Activated CD8-positive, alpha-beta memory T cell treated with anti-CD3 and anti-CD28 coated beads, Interleukin-2, amount 50 U/mL, for 24 hours (primary cell): ENCODE results near the gene MICALL1.

Source experiments
- DNase-seq: peaks from one replicate; pipeline ENCODE4 v3.0.0-alpha.2; 2020; ENCODE audit errors: extremely low read depth

The MICALL1 gene

DNA sequence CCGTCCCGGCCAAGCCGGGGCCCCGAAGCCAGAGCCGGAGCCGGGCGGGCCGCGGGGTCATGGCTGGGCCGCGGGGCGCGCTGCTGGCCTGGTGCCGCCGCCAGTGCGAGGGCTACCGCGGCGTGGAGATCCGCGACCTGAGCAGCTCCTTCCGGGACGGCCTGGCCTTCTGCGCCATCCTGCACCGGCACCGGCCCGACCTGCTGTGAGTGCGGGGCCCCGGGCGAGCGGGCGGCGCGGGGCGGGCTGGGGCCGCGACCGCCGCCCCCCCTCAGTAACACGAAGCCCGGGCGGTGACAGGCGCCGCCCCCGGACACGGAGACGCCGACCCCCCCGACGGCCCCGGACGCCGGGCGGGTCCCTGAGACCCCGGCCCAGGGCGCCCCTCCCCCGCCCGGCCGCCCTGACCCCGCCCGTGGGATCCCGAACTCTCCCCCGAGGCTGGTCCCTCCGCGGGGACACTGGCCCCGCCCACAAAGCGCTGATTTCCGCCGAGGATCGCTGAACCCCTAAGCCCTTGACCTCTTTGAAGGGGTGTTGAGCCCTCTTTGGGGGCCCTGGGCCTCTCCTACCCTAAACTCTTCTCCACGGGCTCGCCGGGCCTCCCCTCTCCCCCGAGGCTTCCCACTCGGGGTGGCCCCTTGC lies 389 bp downstream of the MICALL1 start:
- no peak for DNase-seq

DNA sequence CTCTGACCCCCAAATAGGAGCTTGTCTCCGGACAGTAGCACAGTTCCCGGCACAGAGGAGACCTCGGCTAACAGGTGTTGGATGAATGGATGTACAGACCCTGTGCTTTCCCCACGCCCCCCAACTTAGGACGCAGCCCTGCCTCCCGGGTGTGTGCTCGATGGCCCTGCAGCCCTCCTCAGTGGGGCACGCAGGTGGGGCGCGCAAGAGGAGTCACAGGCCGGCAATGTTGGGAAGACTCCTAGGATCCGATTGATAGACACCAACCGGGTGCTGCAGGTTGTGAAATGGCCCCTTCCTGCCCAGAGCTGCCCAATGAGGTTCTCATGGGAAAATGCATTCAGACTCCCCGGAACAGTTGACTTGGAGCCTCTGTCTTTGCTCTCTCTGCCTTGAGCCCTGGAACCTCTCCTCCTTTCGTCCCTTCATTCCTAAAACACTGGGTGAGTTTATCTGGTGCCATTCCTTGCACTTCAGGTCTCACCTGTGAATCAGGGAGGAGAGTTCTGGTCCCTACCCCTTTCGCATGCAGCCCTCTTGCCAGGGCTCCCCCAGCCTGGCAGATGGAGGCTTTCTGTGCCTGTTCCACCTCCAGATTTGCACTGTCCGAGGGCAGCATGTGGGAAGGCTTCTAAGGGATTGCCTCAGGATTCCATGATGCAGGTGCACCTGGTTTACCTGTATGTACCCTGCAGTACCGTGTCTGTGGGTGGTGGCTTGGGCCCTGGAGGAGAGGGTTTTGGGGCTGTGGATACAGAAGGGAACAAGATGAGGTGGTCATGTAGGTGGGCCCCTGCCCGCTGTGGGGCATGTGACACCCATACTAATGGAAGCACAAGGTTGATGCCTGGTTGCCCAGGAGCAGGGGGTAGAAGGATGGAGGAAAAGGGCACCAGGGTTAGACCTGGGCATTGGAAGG lies 1.2 kb downstream of the MICALL1 start:
- DNase-seq = no peak

DNA sequence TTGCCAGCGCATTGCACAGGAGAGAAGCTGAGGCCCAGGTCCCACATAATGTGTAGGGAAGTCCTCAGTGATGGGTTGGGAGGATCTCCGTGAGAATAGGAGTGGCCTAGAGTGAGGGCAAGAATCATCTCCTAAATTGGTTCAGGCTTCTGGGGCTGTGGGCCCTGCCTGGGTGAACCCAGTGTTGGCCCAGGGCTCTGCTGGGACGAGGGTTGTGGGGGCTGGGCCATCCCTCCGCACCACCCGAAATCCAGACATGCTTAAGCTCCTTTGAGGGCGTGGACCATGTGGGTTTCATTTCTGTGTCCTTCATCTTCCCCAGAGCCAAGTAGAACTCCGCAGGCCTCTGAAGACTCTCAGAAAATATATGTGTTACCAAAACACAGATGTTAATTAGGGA lies 3.7 kb downstream of the MICALL1 start:
- no peak for DNase-seq

DNA sequence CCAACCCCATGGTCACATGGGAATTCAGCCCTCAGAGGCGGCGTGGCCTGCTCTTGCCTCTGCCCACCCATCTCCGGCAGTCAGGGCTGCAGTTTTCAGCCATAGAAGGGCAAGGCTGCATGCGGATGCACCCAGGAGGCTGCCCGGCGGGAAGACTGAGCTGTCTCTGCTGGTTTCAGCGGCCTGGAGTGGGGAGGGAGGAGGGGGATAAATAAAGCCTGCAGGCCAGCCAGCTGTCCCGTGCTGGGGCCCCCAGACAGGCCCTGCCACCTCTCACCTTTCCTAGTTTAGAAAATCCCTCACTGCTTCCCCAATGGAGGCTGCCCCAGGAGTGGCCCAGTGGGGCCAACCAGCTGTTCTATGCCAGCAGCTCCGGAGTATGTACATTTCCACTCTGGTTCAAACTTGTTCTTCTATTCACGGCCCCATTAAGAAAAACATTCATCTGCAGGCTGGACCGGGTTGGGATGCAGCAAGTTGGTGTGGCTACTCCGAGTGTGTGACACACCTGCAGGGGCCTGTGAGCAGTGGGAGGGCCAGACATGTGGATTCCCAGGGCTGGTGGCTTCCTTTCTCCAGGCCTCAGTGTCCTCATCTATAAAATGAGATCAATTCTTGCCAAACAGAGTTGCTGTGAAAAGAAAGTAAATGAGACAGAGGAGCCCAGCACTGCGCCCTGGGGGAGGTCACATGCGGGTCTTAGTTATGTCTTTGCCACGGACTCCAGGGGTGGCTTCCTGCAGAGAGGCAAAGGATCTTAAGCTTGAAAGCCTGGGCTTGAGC lies 5.0 kb downstream of the MICALL1 start:
- DNase-seq = no peak

DNA sequence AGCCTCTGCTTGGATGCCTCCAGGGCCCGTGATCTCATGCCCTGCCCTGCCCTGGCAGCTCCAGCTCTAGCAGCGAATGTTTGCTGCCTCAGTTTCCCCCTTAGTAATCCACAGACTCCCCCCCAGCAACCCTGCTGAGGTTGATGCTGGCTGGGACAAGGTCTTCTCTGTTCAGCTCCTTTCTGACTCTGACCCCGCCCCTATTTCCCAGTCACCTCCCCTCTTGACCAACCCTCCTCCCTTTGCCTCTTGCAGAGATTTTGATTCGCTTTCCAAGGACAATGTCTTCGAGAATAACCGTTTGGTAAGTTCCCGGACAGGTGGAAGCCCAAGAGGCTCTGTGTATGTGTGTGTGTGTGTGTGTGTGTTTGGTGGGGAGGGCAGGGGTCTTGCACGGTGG lies 5.6 kb downstream of the MICALL1 start:
- DNase-seq = no peak

DNA sequence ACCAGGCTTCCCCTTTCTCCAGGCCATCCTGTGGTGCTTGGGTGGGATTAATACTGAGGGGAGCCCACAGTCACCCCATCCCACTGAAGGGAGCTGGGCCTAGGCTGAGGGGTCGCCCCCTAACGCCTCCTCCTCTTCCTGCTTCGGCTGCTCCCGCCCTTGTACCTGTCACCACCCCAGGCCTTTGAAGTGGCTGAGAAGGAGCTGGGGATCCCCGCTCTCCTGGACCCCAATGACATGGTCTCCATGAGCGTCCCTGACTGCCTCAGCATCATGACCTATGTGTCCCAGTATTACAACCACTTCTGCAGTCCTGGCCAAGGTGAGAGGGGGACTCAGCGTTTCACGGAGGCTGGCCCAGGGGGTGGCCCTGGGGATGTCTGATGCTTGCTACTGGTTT lies 6.1 kb downstream of the MICALL1 start:
- no peak for DNase-seq

DNA sequence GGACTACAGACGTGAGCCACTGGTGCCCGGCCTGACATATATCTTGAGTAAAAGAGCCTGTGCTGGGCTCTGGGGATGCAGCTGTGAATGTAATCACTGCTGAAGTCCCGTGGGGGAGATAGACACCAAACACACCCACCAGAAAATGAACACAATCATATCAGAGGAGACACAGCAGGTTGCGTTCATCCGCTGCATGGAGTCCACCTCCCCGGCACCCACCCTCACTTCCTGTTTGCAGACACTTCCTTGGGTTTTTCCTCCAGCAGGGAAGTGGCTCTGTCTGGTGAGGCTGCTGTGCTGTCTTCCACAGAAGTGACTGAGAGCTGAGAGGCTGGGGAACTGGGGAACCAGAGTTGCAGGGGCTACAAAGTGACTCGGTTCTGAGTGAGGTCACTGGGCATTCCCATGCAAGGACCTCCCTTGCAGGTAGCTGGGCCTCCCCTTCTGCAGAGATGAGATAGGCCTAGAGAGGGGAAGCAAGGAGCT lies 7.2 kb downstream of the MICALL1 start:
- no peak for DNase-seq

DNA sequence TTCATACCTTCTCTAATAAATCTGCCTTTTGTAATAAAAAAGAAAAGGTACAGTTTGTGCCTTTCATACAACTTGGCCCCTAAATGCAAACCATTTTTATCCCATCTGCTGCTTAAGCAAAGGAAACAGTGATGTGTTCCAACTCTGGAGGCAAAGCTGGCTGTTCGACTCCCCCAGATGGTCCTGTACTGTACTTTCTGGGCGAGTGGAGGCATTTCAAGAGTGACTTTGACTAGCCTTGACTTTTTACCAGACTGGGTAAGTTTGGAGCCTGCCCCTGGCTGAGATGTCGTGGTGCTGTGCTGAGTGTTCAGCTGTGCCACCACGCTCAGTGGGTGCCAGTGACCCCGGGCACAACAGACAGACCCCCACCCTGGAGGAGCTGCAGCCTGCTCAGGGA lies 10.2 kb downstream of the MICALL1 start:
- no peak for DNase-seq

DNA sequence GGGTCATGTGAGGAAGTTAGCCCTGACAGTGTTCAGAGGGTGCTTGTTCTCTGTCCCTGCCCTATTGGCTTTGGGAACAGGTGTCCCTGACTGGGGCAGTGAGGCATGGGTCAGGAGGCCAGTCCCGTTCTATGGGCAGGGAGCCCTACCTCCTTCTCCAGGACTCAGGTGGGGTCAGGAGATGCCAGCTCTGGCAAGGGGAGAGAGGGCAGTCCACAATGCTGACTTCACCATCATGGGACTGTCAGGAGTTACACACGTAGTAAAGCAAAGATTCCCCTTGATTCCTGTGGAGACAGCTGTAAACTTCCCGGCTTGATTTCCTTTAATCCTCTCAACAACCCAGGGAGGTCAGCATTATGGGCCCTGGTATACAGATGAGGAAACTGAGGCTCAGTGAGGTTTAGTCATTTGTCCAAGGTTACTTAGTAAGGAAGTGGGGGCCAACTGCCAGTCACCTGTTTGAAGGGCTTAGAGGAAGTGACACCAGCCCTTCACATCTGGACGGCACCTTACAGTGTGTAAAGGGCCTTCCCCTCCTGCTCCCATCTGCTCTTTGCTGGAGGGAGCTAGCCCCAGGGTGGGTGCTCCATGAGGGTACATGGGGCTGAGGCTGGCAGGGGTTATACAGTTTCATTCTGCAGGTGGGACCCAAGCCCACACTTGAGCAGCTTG lies 11.9 kb downstream of the MICALL1 start:
- no peak for DNase-seq

DNA sequence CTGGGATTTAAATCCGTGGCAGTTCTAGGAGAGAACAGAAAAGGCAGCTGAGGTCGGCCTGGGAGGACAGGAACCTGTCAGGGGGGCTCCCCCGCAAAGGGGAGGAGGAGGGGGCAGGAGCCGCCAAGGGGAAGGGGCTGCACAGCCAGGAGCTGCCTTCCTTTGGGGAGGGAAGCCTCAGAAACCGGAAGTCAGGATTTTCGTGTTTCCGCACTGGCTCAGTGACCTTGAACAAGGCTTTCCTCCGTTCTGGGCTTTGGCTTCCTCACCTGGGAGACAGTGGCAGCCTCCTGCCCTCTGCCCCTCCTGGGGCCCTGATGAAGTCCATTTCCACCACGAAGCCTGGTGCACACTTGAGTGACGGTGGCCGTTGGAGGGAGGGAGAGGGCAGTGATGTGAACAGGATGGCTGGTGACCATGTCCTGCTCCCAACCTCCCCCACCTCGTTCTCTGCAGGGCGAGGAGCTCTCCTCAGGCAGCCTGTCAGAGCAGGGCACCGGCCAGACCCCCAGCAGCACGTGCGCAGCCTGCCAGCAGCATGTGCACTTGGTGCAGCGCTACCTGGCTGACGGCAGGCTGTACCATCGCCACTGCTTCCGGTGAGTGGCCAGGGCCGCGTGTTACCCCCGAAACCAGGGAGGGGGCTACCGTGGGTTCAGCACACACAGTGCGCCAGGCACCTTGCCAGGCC lies 12.6 kb downstream of the MICALL1 start:
- no peak for DNase-seq

DNA sequence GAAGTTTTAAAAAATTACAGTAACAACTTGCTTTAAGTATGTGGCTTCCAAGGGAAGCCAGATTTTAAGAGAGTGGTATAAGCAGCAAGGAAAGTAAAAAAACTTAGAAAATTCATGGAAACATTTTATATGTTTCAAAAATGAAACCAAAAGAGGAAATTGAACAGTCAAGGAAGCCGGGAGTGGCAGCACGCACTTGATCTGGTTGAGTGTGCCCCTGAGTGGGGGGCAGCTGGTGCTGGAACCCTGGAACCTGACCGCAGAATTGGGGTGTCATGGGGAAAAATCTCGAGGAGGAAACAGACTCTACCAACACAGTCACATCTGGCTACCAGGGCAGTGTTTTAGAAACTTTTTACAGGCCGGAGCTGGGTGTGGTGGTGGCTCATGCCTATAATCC lies 14.0 kb downstream of the MICALL1 start:
- DNase-seq = no peak

DNA sequence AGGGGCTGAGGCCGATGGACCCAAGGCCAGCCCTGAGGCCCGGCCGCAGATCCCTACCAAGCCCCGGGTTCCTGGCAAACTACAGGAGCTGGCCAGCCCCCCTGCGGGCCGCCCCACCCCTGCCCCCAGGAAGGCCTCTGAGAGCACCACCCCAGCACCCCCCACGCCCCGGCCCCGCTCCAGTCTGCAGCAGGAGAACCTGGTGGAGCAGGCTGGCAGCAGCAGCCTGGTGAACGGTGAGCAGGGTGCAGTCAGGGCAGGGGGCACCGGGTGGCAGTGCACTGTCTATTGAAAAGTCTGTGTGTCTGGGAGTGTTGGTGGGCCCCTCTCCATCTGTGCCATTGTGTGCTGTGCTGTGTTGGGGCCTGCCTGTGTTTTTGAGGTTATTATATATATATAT lies 16.1 kb downstream of the MICALL1 start:
- DNase-seq = no peak

DNA sequence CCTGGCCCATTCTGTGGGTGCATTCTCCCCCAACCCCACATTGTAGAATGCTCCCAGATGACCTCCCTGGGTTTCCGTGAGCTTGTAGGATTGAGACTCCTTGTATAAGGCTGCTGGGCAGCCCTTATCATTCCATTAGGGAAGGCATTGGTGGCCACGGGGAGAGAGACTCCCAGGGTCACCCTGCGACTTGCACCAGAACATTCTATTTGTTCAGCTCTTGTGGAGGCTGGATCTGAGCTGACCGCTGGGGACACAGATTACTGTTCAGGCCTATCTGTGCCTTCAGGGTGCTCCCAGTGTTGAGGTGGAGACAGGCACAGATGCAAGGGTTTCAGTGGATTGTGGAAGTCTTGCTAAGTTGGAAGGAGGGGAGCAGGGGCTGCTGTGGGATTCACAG lies 17.8 kb downstream of the MICALL1 start:
- no peak for DNase-seq

DNA sequence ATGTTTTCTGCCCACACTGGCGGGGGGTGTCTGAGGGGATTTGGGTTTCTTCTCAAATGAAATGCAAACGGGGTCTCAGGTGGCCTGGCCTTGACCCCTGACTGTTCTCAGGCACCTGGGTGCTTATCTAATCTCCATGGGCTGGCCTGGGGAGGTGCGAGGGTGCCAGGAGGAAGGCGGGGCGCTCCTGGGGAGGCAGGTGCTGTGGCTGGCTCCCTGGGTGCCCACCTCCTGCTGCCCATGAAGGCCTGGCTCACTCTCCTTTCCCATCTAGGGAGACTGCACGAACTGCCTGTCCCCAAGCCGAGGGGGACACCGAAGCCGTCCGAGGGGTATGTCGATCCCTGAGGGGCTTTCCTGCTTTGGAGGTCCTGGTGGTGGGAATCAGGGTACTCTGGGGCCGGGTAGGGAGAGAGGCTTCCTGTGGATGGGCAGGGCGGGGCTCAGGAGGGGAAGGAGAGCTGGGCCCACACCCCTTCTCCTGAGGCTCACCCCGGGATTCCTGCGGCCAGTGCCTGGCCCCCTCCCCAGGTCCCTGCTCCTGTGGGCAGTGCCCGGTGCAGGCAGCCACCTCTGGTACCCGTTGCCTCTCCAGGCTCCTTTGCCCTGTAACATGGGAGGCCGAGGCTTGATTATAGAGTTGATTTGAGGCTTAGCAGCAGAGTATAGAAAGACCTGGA lies 18.4 kb downstream of the MICALL1 start:
- no peak for DNase-seq

DNA sequence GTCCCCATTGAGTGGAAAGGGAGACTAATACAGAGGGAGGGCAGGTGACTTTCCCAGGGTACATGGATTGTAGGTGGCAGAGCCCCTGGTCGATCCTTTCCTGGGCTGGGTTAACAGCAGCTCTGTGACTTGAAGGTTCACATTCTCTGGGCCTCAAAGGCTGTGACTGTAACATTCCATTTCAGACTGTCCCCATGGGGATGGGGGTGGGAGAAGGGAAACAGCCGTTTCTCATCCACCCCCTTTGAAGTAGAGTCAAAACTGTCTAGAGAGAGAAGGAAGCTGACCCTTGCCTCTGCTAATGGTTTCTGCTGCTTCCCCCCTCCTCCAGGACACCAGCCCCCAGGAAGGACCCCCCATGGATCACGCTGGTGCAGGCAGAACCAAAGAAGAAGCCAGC lies 19.2 kb downstream of the MICALL1 start:
- no peak for DNase-seq

DNA sequence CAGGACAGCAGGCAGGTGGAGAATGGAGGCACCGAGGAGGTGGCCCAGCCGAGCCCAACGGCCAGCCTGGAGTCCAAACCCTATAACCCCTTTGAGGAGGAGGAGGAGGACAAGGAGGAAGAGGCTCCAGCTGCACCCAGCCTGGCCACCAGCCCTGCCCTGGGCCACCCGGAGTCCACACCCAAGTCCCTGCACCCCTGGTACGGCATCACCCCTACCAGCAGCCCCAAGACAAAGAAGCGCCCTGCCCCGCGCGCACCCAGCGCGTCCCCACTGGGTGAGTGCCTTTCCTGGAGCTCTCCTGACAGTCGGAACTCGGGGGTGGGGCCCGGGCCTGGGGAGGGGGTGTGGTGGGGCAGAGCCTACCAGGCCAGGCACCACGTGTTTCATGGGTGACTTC lies 19.7 kb downstream of the MICALL1 start:
- DNase-seq = no peak

DNA sequence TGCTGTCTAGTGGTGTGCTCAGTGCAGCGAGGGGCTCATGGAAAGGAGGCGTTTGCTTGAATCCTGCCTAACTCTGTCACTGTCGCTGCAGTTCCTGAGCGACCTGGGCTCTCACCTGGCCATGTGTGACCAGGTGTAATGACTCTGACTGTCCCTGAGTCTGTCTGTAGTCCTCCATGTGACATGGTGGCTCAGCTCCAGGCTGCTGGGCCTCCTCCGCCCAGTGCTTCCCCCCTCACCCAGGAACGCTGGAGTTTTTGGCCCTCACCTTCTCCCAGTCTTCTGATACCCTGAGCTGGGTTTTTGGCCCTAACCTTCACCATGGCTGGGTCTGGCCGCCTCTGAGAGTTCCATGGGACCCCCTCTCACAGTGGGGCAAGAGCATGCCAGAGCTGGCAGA lies 20.3 kb downstream of the MICALL1 start:
- DNase-seq = no peak

DNA sequence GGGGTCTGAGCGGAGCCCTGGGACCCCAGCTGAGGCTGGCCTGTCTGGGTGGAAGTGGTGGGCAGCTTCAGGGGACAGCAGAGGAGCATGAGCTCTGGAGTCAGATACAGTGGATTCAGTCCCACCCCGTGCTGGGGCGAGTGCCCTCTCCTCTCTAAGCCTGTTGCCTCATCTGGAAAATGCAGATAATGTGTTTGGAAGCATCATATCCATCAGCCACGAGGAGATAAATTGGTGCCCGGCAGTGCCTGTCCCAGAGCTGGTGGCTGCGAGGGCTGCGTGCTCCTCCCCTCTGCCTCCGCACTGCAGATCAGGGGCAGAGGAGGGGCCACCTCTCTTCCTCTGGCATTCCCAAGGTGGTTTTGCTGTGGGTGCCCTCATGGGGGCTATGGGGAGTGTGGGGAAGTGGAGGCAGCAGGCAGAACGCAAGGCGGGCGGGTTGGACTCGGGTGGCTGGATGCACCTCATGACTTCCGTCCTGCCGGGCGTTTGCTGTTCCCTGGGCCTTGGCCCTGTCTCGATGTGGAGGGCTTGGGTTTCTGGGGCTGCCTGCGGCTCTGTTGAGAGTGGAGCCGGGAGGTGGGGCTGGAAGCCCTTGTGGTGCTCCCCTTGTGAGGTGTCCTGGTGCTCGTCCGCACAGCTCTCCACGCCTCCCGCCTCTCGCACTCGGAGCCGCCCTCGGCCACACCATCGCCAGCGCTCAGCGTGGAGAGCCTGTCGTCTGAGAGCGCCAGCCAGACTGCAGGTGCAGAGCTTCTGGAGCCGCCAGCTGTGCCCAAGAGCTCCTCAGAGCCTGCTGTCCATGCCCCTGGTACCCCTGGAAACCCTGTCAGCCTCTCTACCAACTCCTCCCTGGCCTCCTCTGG lies 20.9 kb downstream of the MICALL1 start:
- no peak for DNase-seq

DNA sequence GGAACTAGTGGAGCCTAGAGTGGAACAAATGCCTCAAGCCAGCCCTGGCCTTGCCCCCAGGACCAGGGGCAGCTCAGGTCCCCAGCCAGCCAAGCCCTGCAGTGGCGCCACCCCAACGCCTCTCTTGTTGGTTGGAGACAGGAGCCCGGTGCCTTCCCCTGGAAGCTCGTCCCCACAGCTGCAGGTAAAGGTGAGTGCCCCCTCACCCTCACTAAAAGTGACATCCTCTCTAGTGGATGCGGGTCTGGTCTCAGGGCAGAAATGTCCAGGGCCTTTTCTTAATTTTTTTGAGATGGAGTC lies 21.5 kb downstream of the MICALL1 start:
- no peak for DNase-seq

DNA sequence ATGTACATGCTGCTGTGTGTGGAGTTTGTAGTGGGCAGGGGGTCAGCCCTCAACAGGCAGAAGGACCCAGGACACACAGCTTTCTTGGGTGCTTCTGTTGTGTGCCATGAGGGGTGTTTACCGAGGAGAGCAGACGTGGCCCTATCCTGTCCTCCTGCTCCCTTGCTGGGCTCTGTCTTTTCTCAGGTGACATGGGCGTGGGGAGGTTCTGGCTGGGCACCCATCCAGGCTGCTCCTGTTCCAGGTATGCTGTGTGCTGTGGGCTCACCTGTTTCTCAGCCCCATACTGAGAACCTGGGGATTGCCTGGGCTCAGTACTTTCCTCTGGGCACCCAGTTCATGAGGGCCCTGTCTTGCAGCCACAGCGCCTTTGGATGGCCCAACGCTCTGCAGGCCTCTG lies 23.3 kb downstream of the MICALL1 start:
- DNase-seq = no peak
